HUDEP-2 (cell line): ENCODE results near the gene RAB42.

ENCODE experiments used
- DNase-seq, 76 experiments: peaks; one replicate each; lab custom pipeline; 2025; ENCODE audit not compliant: unreplicated experiment in 76 of 76; lab: John Stamatoyannopoulos, UW

RAB42 gene

GRCh38 chr1:28642847-28643635 lies 51.0 kb downstream of the RAB42 start, which contains the start of gene TAF12:
Gene TAF12 (minus strand): TSS chr1:28643067. CDS start chr1:28622081, 20,986 bp downstream.
- peak in 75 of 76 experiments; percentile 31 to 94 (median 89) for DNase-seq

- no peak for DNase-seq
Observed at GRCh38 chr1:28644494-28644893, 52.4 kb downstream of the RAB42 start.
